Liver (tissue), 3 donors: ENCODE results near the gene EMSY.

Source experiments
- ATF3 ChIP-seq: IDR thresholded peaks from 2 replicates; pipeline ENCODE4 v1.6.1; 2016; ENCODE audit warnings: antibody characterized with exemption
- CTCF ChIP-seq: fragments of 150-350 bp; IDR thresholded peaks from 2 replicates; pipeline ENCODE4 v1.5.1; 2017; ENCODE audit warnings: improper control_type of control experiment, low read depth, low read length; ENCODE audit not compliant: missing input control
- EGR1 ChIP-seq, 2 donors: IDR thresholded peaks; 2 replicates each; pipeline ENCODE4 v1.6.1; 2016 to 2018; ENCODE audit warnings: antibody characterized with exemption in 2 of 2, low read depth in 2 of 2
- GABPA ChIP-seq, 2 donors: IDR thresholded peaks in 1 of 2; conservative IDR thresholded peaks in 1 of 2; 2 replicates each; pipeline ENCODE4 v1.6.1; 2016; ENCODE audit warnings: antibody characterized with exemption in 2 of 2, mild to moderate bottlenecking in 1 of 2, moderate library complexity in 1 of 2
- MAX ChIP-seq: IDR thresholded peaks from 2 replicates; pipeline ENCODE4 v1.6.1; 2016; ENCODE audit warnings: antibody characterized with exemption
- RAD21 ChIP-seq, 2 donors: IDR thresholded peaks; 2 replicates each; pipeline ENCODE4 v1.6.1; 2016; ENCODE audit warnings: antibody characterized with exemption in 2 of 2, mild to moderate bottlenecking in 2 of 2
- REST ChIP-seq: IDR thresholded peaks from 2 replicates; pipeline ENCODE4 v1.6.1; 2016; ENCODE audit warnings: antibody characterized with exemption, mild to moderate bottlenecking
- SP1 ChIP-seq: IDR thresholded peaks from 2 replicates; pipeline ENCODE4 v1.6.1; 2018; ENCODE audit warnings: antibody characterized with exemption, mild to moderate bottlenecking
- ZBTB33 ChIP-seq: IDR thresholded peaks from 2 replicates; pipeline ENCODE4 v1.6.1; 2016; ENCODE audit warnings: antibody characterized with exemption
- donor health status: healthy.
- donor health status: healthy.

GRCh38 chr11:76459846-76460245 lies 15.0 kb downstream of the EMSY start:
- TF ChIP-seq CTCF (no peak), RAD21 (IDR thresholded peaks at IDR 0.05) (no peak), REST (no peak), ZBTB33 (no peak), GABPA (IDR thresholded peaks at IDR 0.05 in 1 of 2, conservative IDR thresholded peaks at IDR 0.05 in 1 of 2) (no peak), EGR1 (IDR thresholded peaks at IDR 0.05; ENCODE audit: low read depth in 2 of 2) (no peak), MAX (no peak), SP1 (no peak), ATF3 (no peak)
